CMK (cell line): ENCODE measurements around the gene AGPAT4.

ENCODE experiments used
- DNase-seq: peaks from one replicate; pipeline ENCODE4 v3.0.0-alpha.2; 2010; ENCODE audit warnings: low read depth

Gene AGPAT4

DNA sequence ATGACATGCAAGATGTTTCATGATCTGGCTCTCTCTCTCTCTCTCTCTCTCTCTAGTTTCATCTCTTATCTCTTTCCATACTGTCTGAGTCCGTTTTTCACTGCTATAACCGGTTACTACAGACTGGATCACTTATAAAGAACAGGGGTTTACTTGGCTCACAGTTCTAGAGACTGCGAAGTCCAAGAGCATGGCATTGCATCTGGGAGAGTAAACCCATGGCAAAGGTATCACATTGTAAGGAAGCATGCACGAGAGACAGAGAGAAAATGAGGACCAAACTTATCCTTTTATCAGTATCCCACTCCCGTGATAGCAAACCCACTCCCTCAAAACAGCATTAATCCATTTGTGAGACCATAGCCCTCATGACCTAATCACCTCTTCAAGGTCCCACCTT is 7.2 kb upstream of the AGPAT4 start:
- no peak for DNase-seq

DNA sequence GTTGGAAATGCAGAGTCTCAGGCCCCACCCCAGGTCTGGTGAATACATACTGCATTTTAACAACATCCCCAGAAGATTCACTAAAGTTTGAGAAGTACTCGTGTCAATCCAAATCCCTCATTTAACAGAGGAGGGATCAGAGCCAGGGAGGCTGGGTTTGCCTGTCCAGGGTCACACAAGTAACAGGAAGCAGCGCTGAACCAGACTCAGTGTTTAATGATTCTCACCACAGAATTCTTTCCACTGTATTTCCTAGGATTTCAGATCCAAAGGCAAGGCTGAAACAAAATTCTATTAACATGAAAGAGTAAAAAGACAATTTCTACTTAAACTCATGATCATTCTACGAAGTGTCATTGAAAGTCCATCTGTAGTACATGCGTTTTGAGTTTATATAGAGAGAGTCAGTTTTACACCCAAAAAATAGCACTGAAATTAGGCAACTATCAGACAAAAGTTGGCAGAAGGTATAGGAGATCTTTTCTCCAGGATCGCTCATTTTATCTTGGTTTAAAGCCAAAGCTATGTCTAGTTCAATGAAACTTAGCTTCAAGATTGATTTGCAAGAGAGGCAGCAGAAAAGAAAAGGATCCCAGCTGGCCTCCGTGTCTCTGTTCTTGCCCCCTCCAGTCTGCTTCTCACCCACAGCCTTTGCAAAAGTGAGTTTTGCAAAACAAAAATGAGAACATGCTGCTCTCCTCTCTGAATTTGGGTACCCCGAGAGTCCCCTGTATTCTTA is 6.0 kb upstream of the AGPAT4 start:
- no peak for DNase-seq

DNA sequence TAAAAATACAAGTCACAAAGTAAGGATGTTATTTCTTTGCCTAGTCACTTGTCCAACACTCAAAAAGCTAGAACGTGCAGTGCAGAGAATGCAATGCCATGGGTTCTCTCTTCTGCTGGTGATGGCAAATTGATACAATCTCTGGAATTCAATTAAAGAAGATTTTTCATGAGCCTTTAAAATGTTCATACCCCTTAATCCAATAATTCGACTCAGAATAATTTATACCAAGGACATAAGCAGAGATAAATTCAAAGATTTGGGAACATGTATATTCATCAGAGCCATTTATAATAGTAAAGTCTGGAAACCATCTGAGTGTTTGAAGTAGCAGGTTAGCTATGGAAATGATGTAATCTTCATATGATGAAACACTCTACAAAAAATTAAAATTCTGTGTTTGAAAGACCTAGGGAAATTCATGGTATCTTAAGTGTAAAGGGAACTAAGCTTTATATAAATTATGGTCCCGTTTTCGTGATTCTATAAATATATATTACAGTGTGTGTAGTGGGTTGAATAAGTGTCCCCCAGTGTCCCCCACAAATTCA is 2.8 kb upstream of the AGPAT4 start:
- no peak for DNase-seq

DNA sequence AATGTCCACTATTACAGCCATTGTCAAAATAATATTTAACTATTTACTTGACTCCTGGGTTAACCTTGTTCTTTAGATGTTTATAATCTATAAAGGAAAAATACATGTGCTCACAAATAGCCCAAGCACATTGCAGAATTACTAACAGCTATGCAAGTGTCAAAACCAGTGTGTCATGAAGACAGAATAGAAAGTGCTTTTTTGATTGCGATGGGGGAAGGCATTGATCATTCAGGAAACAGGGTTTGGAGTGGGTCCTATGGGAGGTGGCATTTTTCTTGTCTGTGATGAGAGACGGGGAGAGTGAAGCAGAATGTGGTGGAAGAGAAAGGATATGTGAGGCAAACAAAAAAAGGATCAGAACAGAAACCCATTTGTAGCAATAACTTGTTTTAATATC is 1.0 kb upstream of the AGPAT4 start:
- DNase-seq, result no peak

GRCh38 chr6:161274488-161274858 is 612 bp upstream of the AGPAT4 start:
- no peak for DNase-seq

GRCh38 chr6:161273274-161273751 is 548 bp downstream of the AGPAT4 start:
- DNase-seq, result no peak

DNA sequence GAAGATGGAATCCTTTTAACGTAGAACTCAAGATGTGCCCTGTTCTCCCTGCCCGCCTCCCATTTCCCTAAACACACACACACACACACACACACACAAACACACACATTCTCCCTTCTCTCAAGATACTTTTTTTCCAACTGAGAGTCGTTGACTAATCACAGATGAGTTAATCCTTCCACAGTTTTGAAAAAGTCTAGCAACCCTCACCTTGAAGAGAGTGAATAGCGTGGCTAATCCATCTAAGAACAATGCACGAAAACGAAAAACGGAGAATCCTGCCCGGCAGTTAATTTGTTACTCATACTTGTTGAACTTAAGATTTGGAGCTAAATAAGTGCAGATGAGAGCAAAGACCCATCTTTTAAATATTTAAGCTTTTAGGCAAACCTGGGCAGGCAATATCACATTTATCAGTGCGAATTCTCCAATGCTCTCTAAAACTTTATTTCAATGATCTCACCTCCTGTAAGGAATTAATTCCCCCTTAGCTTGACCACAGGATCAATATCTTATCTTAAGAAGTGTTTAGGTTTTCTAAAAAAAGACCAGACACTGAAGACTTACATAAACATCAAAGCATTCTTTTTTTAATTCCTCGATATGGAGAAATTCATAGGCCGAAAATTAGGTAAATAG is 1.1 kb downstream of the AGPAT4 start:
- DNase-seq, result no peak

- no peak for DNase-seq
Observed at GRCh38 chr6:161271343-161272030, 2.4 kb downstream of the AGPAT4 start.

DNA sequence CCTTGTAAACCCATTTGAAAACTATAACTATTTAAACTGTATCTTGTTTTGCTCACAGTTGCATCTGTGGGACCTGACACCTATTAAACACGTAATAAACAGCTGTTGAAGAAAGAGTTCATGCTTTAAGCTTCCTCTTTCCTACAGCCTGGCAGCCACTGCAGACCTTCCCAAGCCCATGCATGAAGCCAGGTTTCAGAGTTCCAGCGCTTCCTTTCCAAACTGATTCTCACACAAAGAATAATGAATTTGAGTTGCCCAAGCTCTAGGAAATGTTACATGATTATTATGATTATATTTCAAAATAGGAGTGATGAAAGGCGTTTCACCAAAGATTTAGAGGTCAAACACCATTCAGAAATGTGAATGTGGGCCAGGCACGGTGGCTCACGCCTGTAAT is 3.7 kb downstream of the AGPAT4 start:
- no peak for DNase-seq

GRCh38 chr6:161269310-161269709 is 4.6 kb downstream of the AGPAT4 start:
- DNase-seq, result no peak

GRCh38 chr6:161268531-161269210 is 5.2 kb downstream of the AGPAT4 start:
- DNase-seq, result no peak

DNA sequence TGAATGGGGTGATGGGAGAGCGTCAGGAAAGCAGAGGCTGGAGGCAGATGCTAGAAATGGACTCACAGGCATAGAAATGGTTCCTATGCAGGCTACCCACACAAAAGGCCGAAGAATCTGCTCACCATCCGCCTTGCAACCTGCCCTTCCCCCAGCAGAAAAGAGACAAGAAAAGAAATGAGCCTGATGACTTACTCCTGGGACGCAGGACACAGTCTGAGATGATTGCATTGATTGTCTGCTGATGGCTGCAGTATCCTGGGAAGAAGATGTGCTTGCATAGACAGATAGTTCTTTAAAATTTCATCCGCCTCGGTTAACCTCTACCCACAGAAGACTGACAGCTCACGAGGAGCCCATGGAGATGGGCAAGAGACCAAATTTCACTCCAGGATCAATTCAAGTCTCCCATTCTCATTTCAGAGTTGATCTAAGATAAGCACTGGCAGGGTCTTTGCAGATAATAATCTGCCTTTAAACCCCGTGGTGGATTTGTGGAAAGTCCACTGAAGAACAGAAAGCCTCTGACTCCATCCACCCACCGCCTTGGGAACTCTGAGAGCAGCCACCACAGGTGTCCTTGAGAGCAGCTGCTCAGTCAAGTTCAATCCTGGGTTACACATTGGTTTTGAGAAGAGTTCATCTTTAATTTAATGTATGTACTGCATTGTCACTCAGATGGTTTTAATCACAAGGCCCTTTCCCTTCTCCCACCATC is 7.2 kb downstream of the AGPAT4 start:
- no peak for DNase-seq

DNA sequence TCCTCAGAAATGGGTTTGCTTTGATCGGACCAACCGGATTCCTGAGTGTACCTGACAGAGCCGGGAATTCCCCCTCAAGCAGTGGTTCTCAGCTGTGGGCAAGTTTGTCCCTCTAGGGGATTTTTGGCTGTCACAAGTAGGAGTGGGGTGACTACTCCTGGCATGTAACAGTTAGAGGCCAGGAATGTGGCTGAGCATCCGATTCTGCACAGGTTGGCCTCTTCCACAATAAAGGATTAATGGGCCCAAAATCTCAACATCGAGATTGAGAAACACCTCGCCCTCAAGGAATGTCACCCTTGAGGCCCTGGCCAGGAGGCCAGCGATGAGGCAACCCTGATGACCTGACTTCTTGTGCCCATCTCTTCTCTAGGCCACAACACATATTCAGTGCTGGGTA is 7.9 kb downstream of the AGPAT4 start:
- DNase-seq, result no peak

GRCh38 chr6:161265554-161265953 is 8.3 kb downstream of the AGPAT4 start:
- no peak for DNase-seq

GRCh38 chr6:161264181-161264580 is 9.7 kb downstream of the AGPAT4 start:
- no peak for DNase-seq

- DNase-seq, result no peak
Observed at GRCh38 chr6:161261816-161262215, 12.0 kb downstream of the AGPAT4 start.

- no peak for DNase-seq
Observed at GRCh38 chr6:161261325-161261724, 12.5 kb downstream of the AGPAT4 start.

DNA sequence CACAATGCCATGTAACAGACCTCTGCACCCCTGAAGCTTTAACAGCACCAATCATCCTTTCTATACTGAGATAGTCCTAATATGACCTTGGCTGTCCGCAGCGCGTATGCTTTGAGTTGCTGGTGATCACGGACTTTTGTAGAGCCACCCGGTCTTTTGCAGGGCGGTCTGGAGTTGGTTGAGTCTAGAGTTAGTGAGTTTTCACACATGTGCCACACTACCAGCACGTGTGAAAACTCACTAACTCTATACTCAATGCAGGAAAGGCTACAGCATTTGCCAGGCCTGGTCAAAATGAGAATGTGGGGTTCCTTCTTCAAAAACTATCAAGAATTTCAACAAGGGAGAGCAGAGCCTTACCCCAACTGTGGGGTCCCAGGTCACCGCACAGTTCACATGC is 14.6 kb downstream of the AGPAT4 start:
- DNase-seq, result no peak

DNA sequence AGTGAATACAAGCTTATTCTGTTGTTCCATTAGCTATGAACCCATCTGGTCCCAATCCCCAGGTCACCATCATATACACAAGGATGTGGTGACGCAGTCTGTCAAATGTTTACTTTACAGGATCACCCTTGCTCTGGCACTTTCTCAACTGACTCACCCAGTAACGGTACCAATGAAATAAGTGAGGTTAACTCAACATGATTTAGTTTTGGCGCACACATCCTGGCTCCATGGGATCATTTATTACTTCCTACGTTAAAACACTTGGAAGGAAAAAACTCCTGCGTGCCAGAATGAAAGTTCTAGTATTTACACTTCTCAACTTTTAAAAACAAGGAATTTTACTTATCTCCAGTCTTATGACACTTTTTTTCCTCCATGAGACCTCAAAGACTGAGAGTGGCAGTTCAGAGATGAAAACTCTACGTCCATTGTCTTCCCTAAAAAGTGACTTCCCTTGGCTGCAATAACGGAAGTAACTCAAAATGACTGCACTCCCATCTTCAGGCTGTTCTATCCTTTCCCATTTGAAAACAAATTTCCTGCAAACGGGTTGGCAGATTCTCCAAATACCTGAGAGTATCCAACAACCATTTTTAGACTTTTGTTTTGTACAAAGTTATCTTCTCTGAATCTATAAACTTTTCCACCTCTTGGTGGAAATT is 15.9 kb downstream of the AGPAT4 start:
- no peak for DNase-seq

DNA sequence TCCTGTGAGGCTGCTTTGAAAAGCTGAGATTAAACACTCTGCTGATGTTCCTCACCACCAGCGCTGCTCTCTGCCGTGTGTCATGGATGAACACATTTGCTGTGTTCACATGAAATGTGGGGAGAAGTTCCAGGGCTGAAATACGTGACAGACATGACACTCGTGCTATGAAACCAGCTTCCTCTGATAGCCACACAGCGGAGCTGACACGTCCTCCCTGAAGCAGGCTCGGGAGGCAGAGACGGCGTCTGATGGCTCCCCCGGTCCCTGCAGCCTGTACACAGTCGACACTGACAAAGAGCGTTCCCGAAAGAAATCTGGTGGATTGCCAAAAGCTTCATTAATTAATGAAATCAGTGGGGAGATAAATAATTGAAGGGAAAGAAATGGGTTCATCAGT is 17.5 kb downstream of the AGPAT4 start:
- DNase-seq, result no peak

DNA sequence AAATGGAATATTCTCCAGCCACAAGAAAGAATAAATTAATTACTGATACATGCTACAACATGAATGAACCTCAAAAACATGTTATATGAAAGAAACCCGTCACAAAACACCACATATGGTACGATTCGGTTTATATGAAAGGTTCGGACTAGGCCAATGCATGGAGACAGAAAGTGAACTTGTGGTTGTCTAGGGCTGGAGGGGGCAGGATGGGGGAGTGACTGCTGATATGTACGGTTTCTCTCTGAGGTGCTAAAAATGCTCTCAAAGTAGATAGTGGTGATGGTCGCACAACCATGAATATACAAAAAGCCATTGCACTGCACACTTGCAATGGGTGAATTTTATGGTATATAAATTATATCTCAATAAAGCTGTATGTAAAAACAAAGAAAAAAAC is 18.3 kb downstream of the AGPAT4 start:
- DNase-seq, result no peak
